ENCODE measurements around the gene ASIC2.

Gene ASIC2

DNA sequence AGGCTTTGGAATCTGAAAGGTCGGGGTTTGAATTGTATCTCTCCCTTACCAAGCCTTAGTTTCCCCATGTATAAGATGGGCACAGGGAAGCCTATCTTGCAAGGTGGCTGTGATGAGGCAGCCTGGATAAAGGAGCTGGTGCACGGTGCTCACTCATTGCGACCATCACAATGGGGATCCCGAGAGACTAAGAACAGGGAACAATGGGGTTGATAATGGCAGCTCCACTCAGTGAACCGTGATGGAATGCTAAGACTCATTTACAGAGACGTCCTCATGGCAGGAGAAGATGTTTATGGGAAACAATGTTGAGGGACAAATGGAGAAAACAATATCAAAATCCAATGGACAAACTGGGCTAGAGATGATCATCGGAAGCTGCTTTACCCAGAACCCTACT is 219.7 kb downstream of the ASIC2 start:
- H3K36me3 ChIP-seq, result no peaks in the 10 kb centered on the region
- TF ChIP-seq Cebpa-rat (IDR thresholded peaks at IDR 0.05), result no peak
- H3K27me3 ChIP-seq, result no peaks in the 10 kb centered on the region
- peaks cover 11% of the 10 kb centered on the region for H3K4me1 ChIP-seq
- H3K27ac ChIP-seq, result no peak overlapping the region
- no peak overlapping the region for H3K4me3 ChIP-seq
- peak overlapping the region; percentile 51 for H3K4me2 ChIP-seq
- no peaks in the 10 kb centered on the region for H4K20me1 ChIP-seq
- no peak overlapping the region for H3K9ac ChIP-seq
- H3K9me3 ChIP-seq, result no peaks in the 10 kb centered on the region

DNA sequence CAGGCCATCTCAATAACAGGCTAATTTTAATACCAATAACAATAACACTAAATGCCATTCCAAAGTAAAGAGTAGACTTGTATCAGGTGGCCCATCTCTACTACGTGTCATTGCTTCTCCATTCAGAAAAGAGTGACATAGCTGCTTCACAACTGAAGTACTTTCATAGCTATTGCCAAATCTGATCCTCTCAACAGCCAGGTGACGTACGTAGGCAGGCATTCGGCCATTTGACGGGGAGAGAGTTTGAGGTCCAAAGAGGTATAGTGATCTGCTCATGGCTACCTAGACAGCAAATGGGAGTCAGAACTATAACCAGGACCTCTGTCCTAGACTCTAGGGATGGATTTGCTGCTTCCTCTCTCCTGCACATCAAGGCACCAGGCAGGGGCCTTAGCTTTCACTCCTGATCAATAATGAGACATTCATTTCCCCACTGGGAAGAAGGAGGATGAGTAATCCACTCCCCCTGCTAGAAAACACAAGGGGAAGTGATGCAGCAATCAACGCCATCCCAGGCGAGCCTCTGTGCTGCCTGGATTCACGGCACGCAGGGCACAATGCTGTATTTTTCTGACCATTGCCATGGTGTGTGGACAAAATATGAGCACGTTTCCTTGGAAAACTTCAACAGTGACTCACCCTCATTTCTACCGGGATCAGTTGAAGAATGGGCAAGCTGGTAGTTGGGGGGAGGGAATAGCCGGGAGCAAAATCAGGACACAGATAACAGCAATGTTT is 220.5 kb downstream of the ASIC2 start:
- Histone ChIP-seq H3K36me3 (no peaks in the 10 kb centered on the region), H3K4me1 (peaks cover 11% of the 10 kb centered on the region), H3K27ac (no peak overlapping the region), H3K9ac (no peak overlapping the region), H3K4me3 (no peak overlapping the region), H3K4me2 (no peak overlapping the region), H4K20me1 (no peaks in the 10 kb centered on the region), H3K27me3 (no peaks in the 10 kb centered on the region), H3K9me3 (no peaks in the 10 kb centered on the region)
- TF ChIP-seq Cebpa-rat (IDR thresholded peaks at IDR 0.05), result no peak

DNA sequence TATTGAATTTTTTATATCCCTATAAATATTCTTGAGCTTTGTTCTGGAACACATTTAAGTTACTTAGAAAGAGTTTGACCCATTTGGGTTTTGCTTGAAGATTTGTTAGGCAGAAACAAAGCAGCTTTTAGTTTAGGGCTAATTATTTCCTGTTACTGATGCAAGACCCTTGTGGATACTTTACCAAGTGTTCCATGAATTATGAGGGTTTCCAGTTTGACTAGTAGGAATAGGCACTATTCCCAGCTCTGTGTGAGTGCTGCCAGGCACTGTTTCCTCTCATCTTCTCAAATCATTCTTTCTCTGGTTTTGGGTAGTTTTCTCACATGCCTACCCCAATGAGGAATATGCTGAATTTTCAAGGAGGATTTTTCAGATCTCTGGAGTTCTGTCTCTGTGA is 221.4 kb downstream of the ASIC2 start:
- Histone ChIP-seq H3K27ac (no peak overlapping the region), H4K20me1 (no peaks in the 10 kb centered on the region), H3K27me3 (no peaks in the 10 kb centered on the region), H3K4me2 (no peak overlapping the region), H3K9ac (no peak overlapping the region), H3K36me3 (no peaks in the 10 kb centered on the region), H3K4me1 (peaks cover 11% of the 10 kb centered on the region), H3K4me3 (no peak overlapping the region), H3K9me3 (no peaks in the 10 kb centered on the region)
- TF ChIP-seq Cebpa-rat (IDR thresholded peaks at IDR 0.05), result no peak

DNA sequence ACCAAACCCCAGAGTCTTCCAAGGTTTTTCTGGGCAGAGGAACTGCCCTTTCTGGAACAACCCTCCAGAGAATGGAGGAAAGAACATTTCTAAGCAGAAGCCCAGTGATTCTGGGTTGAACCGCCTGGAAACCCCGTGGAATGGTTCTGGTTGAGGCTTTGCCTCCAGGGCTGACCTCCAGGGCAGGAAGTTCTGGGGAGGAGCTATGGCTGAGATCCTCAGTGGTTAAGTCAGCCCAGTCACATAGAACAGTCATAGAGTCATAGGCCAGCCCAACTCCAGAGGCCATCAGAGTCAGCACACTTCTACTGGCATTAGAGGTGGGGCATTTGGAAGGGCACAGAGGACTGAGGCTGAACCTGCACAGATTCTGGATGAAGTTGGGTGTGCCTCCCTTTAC is 235.5 kb downstream of the ASIC2 start:
- no peaks in the 10 kb centered on the region for H4K20me1 ChIP-seq
- no peak overlapping the region for H3K9ac ChIP-seq
- TF ChIP-seq Cebpa-rat (IDR thresholded peaks at IDR 0.05), result no peak
- no peaks in the 10 kb centered on the region for H3K27me3 ChIP-seq
- H3K4me1 ChIP-seq, result no peaks in the 10 kb centered on the region
- H3K36me3 ChIP-seq, result no peaks in the 10 kb centered on the region
- H3K9me3 ChIP-seq, result no peaks in the 10 kb centered on the region
- no peak overlapping the region for H3K4me3 ChIP-seq
- H3K4me2 ChIP-seq, result no peak overlapping the region
- H3K27ac ChIP-seq, result no peak overlapping the region

DNA sequence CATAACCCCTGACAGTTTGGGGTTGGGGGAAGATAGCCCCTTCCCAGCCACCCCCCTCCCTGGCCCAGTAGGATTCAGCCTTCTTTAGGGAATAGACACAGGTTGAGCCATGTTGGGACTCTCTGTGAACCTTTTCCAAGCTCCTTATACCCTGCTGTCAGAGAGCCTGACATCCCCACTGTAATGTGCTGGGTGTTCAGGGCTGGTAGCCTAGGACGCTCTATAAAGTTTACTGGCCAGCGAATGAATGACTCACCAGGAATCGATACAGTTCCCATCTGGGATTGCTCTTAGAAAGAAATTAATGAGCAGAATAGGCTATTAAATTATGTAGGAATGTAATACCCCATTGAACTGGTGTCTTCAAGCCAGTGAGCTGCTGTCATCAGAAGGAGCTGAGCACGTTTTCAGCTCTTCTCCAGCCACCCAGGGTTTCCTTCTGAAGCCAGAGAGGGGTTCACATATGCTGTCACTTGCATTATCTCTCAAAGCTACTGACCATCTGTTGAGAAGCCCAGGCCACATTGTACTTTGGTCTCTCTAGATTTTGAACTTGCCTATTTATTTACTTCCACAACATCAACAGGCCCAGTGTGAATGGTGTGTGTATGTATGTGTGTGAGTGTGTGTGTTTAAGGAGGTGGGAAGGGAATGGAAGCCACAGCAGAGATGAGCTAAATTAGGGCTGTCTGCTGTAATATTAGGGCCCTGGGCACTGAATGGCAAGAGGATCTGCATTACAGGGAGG is 236.5 kb downstream of the ASIC2 start:
- no peaks in the 10 kb centered on the region for H4K20me1 ChIP-seq
- H3K4me1 ChIP-seq, result no peaks in the 10 kb centered on the region
- TF ChIP-seq Cebpa-rat (IDR thresholded peaks at IDR 0.05), result no peak
- H3K36me3 ChIP-seq, result no peaks in the 10 kb centered on the region
- H3K4me2 ChIP-seq, result no peak overlapping the region
- no peaks in the 10 kb centered on the region for H3K9me3 ChIP-seq
- H3K4me3 ChIP-seq, result no peak overlapping the region
- H3K27me3 ChIP-seq, result no peaks in the 10 kb centered on the region
- no peak overlapping the region for H3K27ac ChIP-seq
- no peak overlapping the region for H3K9ac ChIP-seq

DNA sequence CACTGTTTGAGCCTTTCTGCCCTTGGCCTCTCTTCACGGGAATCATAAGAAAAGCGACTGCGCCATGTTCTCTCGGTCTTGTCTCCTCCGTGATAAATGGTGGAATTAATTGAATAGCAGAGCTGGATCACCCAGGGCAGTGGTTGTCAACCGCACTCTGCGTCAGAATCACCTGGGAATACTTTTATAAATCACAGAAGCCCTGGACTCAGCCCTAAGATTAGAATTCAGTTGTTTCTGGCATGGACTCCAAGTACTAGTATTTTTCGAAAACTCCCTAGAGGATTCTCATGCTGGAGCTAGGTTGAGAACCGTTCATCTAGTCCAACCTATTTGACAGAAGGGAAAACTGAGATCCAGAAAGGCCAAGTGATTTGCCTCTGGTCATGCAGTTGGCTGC is 237.3 kb downstream of the ASIC2 start:
- Histone ChIP-seq H4K20me1 (no peaks in the 10 kb centered on the region), H3K27ac (no peak overlapping the region), H3K4me2 (no peak overlapping the region), H3K9me3 (no peaks in the 10 kb centered on the region), H3K4me3 (no peak overlapping the region), H3K4me1 (no peaks in the 10 kb centered on the region), H3K36me3 (no peaks in the 10 kb centered on the region), H3K27me3 (no peaks in the 10 kb centered on the region), H3K9ac (no peak overlapping the region)
- no peak for TF ChIP-seq Cebpa-rat (IDR thresholded peaks at IDR 0.05)

DNA sequence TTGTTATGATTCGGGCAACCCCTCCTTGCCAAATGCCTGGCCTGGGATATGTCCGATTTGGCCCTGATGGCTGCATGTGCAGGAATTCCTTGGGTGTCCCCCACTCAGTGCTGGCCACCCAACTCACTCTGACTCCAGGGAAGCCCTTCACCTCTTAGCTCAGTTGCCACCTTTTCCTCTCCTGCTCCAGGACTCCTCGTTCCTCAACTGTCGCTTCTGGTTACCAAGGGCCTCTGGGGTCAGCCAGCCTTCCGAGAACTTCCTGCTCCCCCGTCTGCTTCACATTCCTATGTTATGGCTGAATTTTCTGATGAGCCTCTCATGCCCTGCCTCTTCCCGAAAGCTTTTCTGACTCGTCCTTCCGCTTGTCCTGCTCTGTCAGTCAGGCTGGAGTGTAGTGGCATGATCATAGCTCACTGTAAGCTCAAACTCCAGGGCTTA is 237.9 kb downstream of the ASIC2 start:
- Histone ChIP-seq H3K27me3 (no peaks in the 10 kb centered on the region), H3K4me2 (no peak overlapping the region), H3K27ac (no peak overlapping the region), H3K4me1 (no peaks in the 10 kb centered on the region), H4K20me1 (no peaks in the 10 kb centered on the region), H3K9me3 (no peaks in the 10 kb centered on the region), H3K9ac (no peak overlapping the region), H3K4me3 (no peak overlapping the region), H3K36me3 (no peaks in the 10 kb centered on the region)
- TF ChIP-seq Cebpa-rat (IDR thresholded peaks at IDR 0.05), result no peak

DNA sequence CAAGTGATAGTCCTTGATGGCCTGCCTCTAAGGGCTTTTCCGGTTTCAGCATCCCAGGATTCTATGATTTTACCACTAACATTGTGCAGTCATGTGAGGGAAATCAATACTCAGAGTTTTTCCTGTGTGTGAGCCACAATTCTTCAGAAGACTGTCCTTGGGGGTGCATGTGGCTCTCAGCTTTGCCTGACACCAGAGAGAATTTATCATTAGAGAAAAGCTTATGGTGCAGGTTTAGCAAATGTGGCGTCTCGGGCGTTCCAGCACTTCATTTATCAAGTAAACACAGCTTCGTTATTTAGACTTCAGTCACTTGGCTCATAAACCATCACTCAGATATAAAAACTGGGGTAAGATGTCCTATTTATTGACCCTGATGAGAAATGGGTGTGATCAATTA is 238.7 kb downstream of the ASIC2 start:
- no peak for TF ChIP-seq Cebpa-rat (IDR thresholded peaks at IDR 0.05)
- Histone ChIP-seq H3K9ac (no peak overlapping the region), H3K4me1 (no peaks in the 10 kb centered on the region), H3K9me3 (no peaks in the 10 kb centered on the region), H3K27me3 (no peaks in the 10 kb centered on the region), H3K27ac (no peak overlapping the region), H3K4me2 (no peak overlapping the region), H3K4me3 (no peak overlapping the region), H3K36me3 (no peaks in the 10 kb centered on the region), H4K20me1 (no peaks in the 10 kb centered on the region)

DNA sequence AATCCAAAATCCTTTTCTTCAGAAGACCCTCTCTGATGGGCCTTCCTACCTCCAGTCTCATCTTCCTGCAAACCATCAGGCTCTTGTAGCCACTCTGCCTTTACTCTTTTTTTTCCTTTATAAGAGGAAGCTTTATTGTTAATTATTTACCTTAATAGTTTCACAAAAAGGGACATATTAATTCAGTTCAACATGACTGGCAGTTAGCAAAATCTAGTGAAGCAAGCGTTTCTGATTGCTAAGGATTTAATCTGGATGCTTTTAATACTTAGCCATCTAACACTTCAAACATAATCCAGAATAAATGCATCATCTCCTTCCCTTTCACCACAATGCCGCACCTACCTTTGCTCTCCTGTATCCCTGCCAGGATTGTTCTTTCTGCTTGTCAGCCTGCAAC is 239.4 kb downstream of the ASIC2 start:
- Histone ChIP-seq H3K4me1 (no peaks in the 10 kb centered on the region), H3K4me3 (no peak overlapping the region), H3K36me3 (no peaks in the 10 kb centered on the region), H3K27me3 (no peaks in the 10 kb centered on the region), H3K9me3 (no peaks in the 10 kb centered on the region), H3K9ac (no peak overlapping the region), H3K27ac (no peak overlapping the region), H4K20me1 (no peaks in the 10 kb centered on the region), H3K4me2 (no peak overlapping the region)
- TF ChIP-seq Cebpa-rat (IDR thresholded peaks at IDR 0.05), result no peak

DNA sequence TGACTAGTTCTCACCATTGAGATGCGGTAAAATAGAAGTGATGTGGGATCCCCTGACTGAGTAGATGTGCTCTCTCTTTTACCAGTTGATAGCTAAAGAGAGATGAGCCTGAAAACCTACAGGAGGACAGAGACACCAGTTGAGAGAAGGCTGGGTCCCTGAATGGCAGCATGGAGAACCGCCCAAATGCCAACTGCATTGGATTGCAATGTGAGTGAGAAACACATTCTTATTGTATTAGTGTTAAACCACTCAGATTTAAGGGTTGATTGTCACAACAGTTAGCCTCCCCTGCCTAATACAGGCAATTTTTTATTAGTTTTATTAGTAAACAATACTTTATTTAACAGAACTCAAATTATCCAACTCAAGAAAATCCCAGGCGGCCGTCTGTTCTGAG is 240.2 kb downstream of the ASIC2 start:
- no peaks in the 10 kb centered on the region for H4K20me1 ChIP-seq
- TF ChIP-seq Cebpa-rat (IDR thresholded peaks at IDR 0.05), result no peak
- no peak overlapping the region for H3K4me3 ChIP-seq
- no peaks in the 10 kb centered on the region for H3K4me1 ChIP-seq
- H3K36me3 ChIP-seq, result no peaks in the 10 kb centered on the region
- no peak overlapping the region for H3K9ac ChIP-seq
- H3K9me3 ChIP-seq, result no peaks in the 10 kb centered on the region
- H3K27me3 ChIP-seq, result no peaks in the 10 kb centered on the region
- H3K4me2 ChIP-seq, result no peak overlapping the region
- no peak overlapping the region for H3K27ac ChIP-seq
